Inflammatory macrophage treated with lipopolysaccharide for 4 hours (primary cell): ENCODE data around the gene CASKIN2.

Experiments
- DNase-seq: peaks from one replicate; pipeline ENCODE4 v3.0.0-alpha.2; 2020

Gene CASKIN2, protein sequence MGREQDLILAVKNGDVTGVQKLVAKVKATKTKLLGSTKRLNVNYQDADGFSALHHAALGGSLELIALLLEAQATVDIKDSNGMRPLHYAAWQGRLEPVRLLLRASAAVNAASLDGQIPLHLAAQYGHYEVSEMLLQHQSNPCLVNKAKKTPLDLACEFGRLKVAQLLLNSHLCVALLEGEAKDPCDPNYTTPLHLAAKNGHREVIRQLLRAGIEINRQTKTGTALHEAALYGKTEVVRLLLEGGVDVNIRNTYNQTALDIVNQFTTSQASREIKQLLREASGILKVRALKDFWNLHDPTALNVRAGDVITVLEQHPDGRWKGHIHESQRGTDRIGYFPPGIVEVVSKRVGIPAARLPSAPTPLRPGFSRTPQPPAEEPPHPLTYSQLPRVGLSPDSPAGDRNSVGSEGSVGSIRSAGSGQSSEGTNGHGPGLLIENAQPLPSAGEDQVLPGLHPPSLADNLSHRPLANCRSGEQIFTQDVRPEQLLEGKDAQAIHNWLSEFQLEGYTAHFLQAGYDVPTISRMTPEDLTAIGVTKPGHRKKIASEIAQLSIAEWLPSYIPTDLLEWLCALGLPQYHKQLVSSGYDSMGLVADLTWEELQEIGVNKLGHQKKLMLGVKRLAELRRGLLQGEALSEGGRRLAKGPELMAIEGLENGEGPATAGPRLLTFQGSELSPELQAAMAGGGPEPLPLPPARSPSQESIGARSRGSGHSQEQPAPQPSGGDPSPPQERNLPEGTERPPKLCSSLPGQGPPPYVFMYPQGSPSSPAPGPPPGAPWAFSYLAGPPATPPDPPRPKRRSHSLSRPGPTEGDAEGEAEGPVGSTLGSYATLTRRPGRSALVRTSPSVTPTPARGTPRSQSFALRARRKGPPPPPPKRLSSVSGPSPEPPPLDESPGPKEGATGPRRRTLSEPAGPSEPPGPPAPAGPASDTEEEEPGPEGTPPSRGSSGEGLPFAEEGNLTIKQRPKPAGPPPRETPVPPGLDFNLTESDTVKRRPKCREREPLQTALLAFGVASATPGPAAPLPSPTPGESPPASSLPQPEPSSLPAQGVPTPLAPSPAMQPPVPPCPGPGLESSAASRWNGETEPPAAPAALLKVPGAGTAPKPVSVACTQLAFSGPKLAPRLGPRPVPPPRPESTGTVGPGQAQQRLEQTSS (N-terminal part only)

DNA sequence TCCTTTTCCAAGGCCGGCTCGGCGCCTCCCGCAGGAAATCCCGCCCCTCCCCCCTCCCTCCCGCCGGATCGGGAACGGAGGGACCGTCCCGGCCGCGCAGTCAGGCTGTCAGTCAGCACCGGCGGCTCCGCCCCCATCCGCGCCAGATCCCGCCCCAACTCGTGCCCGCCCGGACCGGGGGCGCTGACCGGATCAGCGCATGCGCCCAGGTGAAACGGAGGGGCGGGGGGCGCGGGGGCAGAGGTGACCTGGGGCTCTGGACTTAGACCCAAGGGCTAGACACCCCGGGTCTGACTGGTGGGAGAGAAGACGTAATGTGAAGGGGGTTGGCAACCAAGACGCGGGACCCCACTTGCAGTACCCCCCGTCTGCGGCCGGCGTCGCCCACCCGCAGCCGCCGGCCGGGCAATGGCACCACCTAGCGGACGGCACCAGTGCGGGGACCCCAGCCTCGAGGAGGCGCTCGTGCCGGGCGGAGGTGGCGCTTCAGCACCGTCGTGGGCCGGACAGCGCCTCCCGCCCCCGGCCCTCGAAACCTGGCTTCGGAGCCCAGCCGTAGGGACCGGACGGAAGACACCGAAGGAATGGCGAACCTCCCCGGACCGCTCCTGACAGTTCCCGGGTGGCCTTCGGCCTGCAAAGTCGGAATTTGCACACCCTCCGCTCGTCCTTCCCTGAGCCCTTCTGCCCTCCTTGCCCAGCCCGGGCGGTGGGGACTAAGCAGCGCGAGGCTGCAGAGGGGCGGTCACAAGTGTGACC is at the start of gene CASKIN2:
CASKIN2 (minus strand) TSS at position 42 of the 759 bp plus-strand sequence. CDS start 1,733 bp downstream, outside the sequence.
- DNase-seq: peak; percentile 41

DNA sequence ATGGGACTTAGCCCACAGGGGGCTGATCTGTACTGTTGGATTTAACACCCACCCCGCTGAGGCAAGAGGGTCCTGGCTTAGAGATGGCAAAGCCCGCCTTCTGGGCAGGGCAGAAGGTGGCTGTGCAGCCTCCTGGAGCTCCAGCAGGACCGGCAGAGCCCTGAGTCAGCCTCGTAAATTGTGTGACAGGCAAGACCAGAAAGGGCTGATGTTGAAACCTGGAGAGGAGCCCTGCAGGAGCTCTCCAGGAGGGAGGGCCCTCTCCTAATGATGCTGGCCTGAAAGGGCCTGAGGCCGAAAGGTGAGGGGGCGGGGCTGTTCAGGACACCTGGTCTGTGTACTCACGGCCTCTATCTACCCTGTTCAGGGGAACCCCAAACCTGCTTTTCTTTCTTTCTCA is 49.7 kb upstream of the CASKIN2 start:
- DNase-seq: no peak

DNA sequence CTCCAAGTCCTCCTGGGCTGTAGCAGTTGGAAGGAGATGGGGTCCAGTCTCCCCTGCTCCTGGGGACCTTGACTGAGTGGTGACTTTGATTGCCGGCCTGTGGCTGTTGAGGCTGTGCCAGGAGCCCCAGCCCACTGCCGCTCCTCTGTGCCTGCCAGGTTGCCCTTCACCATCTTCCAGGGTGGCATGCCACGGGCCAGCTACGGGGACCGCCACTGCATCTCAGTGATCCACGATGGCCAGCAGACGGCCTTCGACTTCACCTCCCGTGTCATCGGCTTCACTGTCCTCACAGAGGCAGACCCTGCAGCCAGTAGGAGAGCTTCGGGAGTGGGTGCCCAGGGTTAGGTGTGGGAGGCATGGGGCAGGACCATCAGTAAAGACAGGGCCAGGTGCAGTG is 48.9 kb upstream of the CASKIN2 start:
- DNase-seq: no peak

DNA sequence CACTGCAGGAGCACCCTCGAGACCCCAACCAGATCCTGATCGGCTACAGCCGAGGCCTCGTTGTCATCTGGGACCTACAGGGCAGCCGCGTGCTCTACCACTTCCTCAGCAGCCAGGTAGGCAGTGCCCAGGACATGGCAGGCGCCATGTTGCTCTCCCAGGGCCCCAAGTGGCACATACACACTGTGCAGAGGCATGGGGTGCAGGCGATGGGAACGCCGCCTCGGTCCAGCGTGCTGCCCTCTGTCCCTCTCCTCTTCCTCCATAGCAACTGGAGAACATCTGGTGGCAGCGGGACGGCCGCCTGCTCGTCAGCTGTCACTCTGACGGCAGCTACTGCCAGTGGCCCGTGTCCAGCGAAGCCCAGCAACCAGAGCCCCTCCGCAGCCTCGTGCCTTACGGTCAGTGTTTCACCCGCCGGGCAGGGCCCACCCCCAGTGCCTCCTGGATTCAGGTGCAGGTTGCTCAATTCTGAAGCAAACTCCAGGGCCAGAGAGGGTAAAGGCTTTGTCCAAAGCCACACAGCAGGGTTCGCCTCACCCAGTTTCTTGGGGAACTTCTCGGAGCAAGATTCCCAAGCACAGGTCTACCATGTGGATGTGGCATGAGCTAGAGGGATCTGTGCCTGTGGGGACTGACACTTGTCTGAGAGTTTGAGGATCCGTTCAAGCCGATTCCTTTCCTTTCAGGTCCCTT is 47.9 kb upstream of the CASKIN2 start:
- no peak for DNase-seq

DNA sequence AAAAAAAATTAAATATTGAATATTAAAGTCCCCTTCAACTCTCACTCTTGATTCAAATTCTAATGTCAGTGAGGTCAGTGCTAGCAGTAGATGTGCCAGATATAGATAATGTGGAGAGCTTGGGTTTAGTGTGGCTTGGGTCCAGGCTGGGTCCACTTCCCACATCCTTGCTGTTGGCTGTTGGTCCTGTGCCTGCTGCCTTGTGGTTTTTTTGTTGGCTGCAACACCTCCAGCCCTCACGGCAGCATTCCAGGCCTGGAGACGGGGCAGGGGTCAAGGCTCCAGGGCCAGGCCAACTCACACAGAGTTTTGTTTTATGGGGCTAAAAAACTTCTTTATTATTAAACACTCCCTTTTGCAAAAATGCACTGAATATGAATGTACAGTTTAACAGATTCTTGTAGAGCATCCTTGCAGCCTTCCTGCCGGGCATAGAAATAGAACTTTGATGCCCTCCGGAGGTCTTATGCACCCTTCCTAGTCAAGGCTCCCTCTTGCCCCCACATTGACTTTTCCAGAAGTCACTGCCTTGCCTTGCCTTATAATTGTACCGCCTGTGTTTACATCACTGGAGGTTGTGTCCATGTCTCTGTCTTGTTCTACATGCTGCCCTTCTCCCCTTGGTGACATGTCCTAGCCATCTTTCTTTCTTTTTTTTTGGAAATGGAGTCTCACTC is 46.7 kb upstream of the CASKIN2 start:
- DNase-seq: no peak

DNA sequence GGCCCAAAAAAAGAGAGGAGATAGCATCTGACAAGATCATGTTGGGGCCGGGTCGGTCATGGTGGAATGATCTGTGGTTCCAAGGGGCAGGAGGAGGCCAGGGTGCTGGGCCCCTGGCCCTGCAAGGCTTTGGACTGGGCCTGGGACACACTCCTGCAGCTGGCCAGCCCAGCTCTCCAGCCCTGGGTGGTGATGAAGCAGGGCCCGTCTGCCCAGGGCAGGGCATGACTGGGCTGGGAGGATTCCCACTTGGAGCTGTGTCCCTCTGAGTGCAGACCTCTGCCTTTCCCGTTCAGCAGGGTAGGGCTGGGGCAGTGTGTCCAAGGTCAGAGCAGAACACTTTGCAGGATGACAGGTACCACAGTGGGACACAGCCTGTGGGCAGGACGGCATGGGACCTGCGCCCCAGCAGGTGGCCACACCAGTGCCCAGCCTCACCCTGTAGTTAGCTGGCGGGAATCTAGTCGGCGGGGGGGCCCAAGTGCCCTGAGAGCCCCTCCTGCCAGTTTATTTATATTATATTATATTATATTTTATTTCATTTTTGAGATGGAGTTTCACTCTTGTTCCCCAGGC is 44.7 kb upstream of the CASKIN2 start:
- DNase-seq: no peak

DNA sequence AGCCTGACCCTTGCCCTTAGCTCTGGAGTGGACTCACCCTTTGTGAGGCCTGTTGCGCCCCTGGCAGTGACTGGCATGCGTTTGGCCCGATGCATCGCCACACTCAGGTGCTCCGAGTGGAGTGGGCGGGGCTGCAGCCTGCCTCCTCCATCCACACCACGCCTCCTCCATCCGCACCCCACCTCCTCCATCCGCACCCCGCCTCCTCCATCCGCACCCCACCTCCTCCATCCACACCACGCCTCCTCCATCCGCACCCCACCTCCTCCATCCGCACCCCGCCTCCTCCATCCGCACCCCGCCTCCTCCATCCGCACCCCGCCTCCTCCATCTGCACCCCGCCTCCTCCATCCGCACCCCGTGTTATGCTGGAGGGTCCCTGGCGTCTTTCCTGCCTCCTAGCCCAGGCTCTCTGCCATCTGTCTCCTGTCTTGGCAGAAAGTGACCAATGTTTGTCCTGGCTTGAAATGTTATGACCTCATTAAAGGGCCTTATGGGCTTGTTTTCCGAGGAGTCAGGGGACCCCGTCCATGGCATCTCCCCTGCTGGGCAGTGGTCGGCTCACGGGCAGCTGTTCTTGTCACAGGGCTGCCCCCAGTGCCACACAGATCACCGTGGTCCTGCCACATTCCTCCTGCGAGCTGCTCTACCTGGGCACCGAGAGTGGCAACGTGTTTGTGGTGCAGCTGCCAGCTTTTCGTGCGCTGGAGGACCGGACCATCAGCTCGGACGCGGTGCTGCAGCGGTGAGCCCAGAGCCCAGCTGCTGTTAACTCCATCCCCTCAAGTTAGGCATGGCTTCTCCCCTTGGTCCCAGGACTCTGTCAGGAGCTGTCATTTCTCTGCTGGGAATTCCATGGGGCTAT is 43.6 kb upstream of the CASKIN2 start:
- DNase-seq: no peak

DNA sequence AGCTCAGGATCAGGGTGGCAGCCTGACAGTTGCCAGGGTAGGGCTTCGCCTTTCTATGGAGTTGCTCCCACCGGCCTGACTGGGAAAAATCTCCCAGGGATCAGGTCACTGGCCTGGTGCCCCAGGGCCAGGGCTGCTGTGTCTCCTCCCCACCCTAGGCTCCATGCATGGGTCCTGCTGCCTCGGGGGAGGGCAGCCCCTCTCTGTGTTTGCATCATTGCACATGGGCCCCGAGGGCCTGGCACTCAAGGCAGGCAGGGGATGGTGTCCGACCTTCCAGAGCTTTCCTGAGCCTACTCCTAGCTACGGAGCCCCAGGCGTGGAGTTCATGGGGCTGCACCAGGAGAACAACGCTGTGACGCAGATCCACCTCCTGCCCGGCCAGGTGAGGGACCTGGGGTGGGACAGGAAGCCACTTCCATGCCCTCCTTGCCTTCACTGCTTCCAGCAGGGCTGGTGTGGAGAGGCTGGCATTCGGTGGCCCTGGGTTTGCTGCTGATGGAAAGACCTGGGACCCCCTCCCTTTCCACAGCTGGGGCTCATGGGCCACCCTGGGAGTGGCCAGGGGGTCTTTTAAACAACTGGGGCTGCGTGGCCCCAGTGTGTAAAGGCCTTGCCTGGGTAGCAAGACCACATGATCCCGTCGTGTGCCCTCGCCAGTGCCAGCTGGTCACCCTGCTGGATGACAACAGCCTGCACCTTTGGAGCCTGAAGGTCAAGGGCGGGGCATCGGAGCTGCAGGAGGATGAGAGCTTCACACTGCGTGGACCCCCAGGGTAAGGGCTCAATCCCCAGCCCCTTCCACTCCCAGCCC is 42.7 kb upstream of the CASKIN2 start:
- no peak for DNase-seq

DNA sequence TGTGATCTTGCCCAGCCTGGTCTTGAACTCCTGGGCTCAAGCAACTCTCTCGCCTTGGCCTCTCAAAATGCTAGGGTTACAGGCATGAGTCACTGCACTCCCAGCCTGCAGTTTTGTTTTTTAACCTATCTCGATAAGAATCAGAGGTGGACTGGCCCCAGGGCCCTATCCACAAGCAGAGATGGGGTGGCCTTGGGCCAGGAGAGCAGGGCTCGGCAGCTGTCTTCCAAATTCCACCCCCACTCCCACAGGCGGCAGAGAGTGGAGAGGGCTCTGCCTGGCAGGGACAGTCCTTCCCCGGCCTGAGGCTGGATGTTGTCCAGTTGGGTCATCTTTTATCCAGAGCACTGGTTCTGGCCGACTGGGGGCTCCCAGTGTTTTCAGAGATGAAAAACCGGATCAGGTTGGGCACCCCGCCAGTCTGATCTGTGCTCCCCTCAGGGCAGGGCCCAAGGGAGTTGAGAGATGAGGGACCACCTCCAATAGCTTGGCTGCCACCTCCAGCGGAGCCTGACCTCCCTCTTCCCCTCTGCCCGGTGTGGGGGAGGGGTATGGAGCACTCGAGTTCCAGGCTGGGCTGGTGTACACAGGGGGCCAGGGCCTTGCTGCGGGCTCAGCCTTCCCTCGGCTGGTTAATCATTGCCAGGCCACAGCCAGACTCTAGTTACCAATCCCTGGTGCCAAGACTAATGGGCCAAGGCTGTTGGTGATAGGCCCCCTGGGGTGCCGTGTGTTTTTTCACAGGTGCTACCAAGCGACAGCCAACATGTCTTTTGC is 41.9 kb upstream of the CASKIN2 start:
- DNase-seq: no peak

DNA sequence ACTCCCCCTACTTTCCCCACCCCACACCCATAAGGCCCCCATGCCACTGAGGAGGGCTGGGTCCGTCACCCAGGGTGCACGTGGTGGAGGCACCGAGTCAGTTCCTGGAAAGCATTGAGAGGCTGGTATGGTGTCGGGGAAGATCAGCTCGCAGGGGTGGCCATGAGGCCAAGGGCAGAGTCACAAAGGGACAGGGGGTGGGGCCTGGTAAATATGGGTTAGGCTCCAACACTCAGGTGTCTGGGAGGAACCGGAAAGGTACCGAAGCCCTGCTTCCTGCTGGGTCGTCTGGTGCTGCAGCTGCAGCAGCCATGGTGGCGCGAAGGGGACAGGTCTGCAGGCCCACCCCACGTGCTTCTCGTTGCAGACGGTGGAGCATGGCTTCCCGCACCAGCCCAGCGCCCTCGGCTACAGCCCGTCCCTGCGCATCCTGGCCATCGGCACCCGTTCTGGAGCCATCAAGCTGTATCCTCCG is 40.4 kb upstream of the CASKIN2 start:
- DNase-seq: no peak

DNA sequence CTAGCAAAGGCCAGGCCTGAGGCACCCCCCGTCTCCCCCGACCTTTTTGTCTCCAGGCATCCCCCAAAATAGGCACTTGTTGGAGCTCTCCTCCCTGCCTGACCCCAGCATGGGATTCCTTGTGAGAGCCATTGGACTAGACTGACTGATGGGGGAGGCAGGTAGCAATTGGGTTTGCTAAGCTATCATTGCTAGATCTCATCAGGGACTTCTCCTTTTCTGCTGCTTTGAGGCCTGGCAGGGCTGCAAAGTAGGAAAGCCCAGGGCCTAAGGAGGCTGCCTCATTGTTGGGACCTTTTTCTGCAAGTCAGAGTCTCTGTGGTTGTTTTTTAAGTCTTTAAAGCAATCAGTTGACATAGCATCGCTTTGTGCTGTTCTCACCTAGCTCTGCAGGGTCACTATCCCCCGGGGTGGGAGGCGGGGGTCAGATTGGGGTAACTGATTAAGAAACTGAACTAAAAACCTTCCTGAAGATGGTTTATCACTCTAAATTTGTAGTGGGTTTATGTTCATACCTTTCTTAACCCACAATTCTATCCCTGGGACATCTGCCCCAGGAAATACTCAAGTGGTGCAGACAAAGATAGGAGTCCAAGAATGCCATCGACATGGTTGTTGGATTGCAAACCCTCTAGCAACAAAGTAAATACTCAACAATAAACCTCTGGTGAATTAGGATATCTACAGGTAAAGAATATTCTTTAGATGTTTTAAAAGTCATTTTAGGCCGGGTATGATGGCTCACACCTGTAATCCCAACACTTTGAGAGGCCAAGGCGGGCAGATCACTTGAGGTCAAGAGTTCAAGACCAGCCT is 38.2 kb upstream of the CASKIN2 start:
- no peak for DNase-seq

DNA sequence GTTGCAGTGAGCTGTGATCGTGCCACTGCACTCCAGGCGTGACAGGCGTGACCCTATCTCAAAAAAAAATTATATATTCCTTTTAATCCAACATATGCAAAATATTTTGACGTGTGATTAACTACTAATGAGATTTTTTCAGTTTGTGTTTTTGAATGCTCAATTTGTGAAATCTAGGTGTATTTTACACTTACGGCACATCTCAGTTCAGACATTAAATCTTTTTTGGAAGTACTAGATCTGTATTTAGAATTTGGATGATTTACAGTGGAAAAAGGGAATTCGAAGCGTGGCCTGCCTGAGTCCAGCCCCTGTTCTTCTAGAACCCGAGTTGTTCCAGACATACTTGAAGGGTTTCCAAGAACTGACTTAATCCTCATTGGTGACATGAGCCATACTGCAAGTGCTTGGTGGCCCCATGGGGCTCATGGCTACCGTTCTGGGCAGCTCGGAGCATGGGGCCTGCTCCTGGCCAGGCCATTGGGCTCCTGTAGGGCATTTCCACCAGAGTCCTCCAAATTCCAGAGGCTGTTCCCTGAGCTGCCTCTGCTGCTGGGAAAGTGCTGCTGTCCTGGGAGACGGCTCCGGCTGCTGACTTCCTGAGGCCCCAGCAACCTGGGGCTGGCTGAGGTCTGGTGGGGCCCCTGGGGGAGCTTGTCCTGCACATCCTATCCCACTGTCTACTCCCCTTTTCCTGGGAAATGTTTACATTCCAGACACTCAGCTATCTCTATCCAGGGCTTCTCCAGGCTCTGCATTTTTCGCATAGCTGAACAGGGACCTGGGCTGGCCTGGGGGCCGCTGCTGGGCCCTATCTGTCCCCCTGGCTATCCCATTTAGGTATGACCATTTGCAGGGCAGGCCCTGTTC is 37.3 kb upstream of the CASKIN2 start:
- no peak for DNase-seq

DNA sequence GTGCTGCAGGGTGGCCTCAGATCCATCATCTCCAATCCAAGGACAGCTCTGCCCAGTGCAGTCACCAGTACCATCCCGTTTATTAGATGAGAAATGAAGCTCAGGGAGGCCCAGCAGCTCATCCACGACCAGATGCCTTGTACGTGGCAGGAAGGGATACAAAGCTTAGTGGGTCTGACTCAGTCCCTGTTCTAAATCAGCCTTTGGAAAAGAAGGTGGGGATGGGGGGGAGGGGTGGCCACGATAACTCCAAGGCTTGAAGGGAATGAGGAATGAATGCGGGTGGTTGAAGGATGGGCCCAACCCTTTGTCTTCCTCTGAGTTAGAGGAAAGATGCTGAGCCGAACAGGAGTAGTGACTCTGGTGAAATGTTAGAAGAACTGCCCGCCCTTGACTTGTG is 35.9 kb upstream of the CASKIN2 start:
- DNase-seq: no peak

DNA sequence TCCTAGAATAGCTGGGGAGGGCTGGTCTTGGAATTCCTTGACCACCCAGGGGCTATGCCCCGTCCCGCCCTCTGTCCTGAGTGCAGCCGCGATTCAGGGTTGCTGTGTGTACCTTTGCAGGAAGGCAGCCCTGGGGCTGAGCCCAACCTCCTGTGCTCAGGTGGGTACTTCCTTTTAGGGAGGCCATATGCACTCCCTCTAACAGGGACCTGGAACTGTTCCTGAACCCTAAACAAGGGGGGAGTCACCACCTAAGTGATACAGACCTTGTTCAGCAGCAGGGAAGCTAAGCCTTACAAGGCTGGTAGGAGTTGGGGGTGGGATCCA is 34.8 kb upstream of the CASKIN2 start:
- no peak for DNase-seq

DNA sequence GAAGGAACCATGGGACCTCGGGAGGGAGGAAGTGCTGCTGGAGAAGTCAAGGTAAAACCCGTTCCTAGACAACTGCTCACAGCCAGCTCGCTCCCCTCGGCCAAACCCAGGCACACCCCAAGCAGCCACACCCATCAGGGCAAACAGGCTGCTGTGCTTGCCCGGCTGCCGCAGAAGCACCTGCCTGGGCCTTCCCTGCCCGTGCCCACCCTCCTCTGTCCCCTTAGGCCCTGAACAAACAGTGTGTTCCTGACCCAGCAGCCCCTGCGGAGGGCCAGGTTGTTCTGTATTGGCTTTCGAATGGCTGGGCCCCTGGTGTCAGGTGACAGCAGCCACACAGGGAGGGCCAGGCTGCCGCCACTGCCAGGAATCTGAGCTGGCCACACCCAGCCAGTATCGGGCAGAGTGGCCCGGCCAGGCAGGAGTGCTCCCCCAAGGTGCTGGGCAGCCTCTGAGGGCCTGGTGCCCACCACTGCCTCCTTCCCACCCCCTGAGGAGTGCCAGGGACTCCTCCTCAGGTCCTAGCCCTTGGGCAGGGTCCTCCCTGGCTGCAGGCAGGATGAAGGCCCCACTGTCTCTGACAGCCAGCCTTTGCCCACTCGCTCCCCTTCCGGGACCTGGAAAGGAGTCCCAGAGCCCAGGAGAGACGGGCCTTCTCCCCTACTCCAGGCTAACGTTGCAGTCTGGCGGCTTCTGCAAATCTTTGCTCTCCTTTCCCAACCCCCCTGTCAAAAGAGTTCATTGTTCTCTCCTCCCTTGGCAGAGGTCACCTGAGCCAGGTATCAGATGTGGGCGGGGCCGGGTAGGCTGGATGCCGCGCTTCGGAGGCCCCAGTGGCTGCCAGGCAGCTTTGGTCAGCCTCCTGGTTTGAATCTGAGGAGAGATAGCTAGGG is 34.2 kb upstream of the CASKIN2 start:
- DNase-seq: no peak
